Measurements from ENCODE around the gene MST1.

- TF ChIP-seq CTCF (IDR thresholded peaks at IDR 0.05), result no peak
- no peak for TF ChIP-seq EZH2phosphoT487 (IDR thresholded peaks at IDR 0.05)
These were observed 31.8 kb upstream of the MST1 start for GRCh38 chr3:49720855-49721595.
